D721Med (cell line): ENCODE data around the gene UQCRQ.

ENCODE experiments used
- DNase-seq: peaks from one replicate; pipeline ENCODE4 v3.0.0; 2011; ENCODE audit warnings: low spot score; ENCODE audit not compliant: insufficient read length
- FAIRE-seq: peaks from 2 replicates; lab custom pipeline; 2011; peaks lifted over from hg19 to GRCh38; lab: Jason Lieb, UNC
- TF ChIP-seq, protein P1 (sequence below): IDR thresholded peaks from 2 replicates; pipeline ENCODE4 v1.5.1; 2012; ENCODE audit warnings: mild to moderate bottlenecking, control low read depth; ENCODE audit not compliant: insufficient read depth; ENCODE audit errors: missing control alignments

The UQCRQ gene

DNA sequence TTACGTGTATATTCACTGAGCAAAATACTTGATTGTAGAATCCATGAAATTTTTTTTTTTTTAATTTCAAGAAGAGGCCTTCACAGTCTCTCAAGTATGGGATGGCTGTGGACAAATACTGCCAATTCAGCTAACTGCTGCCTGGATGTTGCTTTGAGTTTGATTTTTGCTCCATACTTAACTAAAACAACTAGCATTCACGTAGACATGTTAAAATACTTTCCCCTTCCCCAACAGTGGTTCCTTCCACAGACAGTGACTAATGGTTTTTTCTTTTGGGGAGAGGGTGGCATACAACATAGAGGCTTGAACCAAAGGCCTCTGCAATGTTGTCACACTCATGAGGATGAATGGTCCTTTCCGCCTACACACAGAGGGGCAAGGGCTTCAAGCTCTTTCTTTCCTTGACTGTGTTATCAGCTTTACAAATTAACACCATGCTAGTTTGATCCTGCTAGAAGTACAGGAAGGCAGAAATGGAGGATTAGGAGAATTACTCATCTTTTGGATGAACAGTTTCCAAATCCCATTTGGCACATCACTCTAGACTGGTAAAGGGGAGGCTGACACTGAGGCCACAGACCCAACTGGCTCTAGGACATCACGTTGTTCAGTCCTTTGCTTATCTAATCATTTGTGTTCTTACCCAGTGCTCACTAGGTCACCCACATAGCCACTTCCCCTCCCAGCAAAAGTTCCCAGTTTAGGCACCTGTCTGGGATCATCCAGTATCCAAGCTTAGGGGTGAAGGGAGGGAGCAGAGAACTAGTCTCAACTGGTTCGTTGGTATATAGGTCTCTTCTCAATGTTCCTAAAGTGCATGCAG is 5.2 kb downstream of the UQCRQ start:
- TF ChIP-seq, protein P1, sequence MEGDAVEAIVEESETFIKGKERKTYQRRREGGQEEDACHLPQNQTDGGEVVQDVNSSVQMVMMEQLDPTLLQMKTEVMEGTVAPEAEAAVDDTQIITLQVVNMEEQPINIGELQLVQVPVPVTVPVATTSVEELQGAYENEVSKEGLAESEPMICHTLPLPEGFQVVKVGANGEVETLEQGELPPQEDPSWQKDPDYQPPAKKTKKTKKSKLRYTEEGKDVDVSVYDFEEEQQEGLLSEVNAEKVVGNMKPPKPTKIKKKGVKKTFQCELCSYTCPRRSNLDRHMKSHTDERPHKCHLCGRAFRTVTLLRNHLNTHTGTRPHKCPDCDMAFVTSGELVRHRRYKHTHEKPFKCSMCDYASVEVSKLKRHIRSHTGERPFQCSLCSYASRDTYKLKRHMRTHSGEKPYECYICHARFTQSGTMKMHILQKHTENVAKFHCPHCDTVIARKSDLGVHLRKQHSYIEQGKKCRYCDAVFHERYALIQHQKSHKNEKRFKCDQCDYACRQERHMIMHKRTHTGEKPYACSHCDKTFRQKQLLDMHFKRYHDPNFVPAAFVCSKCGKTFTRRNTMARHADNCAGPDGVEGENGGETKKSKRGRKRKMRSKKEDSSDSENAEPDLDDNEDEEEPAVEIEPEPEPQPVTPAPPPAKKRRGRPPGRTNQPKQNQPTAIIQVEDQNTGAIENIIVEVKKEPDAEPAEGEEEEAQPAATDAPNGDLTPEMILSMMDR: no peak
- FAIRE-seq (no peak), DNase-seq (no peak)

DNA sequence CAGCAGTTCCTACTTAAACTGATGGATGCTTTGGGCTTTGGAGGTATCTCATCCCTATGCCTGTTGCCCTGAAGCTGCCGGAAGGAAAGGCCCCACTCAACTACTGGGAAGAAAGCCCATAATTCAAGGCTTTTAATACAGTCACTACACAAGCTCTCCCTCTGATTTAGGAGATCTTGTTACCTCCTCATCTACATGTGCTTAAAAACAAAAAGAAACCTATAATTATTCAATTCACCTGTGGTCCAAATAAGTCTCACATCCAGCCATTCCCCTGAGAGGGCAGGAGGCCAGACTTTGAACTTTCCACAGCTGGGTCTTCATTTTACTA is 6.3 kb downstream of the UQCRQ start:
- no peak for FAIRE-seq
- DNase-seq: no peak
- TF ChIP-seq, protein P1: no peak

DNA sequence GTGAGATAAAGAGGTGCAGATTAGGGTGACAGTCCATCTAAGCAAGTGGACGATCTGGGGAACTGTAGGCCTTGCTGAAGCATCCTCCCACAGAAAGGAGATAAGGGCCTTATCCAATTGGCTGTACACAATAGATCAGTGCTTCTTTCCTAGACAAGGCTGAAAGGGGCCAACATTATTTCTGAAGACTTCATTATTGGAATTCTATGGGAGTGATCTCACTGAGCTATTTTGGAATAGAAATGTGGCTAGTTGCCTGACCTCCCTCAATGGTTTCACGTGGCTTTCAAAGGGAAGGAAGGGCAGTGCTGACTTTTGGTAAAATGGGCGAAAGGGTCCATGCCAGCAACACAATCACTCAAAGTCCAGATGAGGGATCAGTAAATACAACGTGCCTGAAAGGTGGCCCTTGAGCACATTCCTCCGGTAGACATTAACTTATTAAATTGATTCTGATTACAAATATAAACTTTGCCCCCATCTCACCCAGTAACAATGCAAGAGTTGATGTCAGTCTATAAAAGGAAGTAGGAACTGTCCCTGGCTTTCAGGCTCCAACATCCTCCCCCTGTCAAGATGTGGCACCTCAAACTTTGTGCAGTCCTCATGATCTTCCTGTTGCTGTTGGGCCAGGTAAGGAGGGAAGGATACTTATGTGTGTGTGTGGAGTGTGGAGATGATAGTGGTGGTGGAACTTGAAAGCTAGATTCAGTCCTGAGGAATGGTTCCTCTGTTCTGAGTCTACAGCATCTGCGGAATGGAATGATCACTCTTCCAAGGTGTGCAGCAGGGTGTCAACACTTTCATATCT is 6.9 kb downstream of the UQCRQ start, which contains the start of gene LEAP2:
TSS of gene LEAP2 (plus strand) at position 550 of the 811 bp plus-strand sequence. CDS start at position 577, 27 bp downstream.
- TF ChIP-seq, protein P1: no peak
- FAIRE-seq (no peak), DNase-seq (no peak)

DNA sequence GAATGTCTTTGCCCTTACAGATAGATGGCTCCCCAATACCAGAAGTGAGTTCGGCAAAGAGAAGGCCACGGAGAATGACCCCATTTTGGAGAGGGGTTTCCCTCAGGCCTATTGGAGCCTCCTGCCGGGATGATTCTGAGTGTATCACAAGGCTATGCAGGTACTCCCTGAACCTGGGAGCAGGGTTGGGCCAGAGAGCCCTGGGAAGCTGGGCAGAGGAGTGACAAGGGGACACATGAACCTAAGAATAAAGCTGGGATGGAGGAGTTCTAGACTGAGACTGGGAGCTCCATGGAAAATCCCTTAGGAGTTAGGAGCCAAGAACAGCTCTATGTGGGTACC is 7.5 kb downstream of the UQCRQ start:
- DNase-seq: no peak
- TF ChIP-seq, protein P1: no peak
- no peak for FAIRE-seq

DNA sequence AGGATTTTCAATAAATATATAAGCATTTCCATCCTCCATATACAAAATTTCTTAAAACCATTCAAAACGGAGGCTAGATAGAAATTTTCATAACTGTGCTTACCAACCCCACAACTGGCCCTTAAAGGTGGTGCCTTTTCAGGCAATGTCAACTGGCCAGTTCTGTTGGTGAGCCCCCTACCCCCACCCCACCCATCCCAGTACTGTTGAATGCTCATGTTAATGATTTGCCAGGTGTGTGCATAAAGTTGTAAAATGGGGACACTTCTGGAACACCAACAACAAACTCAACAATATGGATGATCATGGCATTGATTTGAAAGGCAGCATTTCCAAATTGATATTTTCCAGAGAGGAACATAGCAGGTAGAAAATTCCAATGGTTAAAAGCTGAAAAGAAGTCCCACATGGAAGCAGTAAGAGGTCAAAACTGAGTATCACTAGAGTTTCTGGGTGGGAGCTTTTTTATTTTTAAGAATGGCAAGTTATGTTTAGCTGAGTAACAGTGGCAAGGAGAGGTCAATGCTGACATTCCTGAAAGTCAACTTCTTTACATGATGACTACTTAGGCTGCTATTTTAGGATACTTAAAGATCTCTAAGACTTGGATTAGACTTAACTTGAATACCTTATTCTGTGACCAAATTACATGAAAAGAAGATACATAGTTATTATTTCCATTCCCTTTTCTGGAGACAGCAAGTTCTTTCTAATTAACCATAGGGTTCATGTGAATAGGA is 9.7 kb downstream of the UQCRQ start:
- TF ChIP-seq, protein P1: no peak
- FAIRE-seq: no peak
- DNase-seq: no peak

DNA sequence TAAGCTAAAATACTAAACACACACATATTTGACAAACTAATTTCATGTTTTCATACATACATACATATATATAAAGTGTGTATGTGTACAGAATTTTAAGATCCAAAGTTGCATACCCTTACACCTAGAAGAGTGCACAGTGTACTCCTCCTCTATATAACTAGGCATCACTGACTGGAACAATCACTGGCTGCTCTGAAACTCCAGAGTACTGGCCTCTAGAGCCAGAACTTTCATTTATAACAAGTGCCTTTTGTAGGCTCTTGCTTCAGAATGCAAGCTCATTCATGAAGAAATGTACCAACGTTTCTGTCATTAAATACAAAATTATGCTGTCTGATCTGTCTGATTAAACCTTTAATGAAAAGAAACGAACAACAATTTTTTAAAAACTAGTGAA is 11.0 kb downstream of the UQCRQ start:
- DNase-seq (no peak), FAIRE-seq (no peak)
- TF ChIP-seq, protein P1: no peak
